Measurements from ENCODE around the gene RNASE9.
"Not testable (repeated sequence)": the region's sequence is repeated elsewhere in the genome, so short reads cannot be mapped to it uniquely, and the experiment has no call there.

Gene RNASE9

GRCh38 chr14:20515846-20516245 is 45.0 kb downstream of the RNASE9 start:
- no peak for TF ChIP-seq ZNF274 (IDR thresholded peaks at IDR 0.05; ENCODE audit: low read depth, low read length)
- no peak overlapping the region for H3K4me3 ChIP-seq (ENCODE audit: low read length)

- no peak overlapping the region for H3K4me3 ChIP-seq (ENCODE audit: low read length)
- TF ChIP-seq ZNF274 (IDR thresholded peaks at IDR 0.05; ENCODE audit: low read depth, low read length), result no peak
These were observed 48.5 kb downstream of the RNASE9 start for GRCh38 chr14:20512177-20512905.

GRCh38 chr14:20508367-20508766 is 52.5 kb downstream of the RNASE9 start:
- no peak overlapping the region for H3K4me3 ChIP-seq (ENCODE audit: low read length)
- TF ChIP-seq ZNF274 (IDR thresholded peaks at IDR 0.05; ENCODE audit: low read depth, low read length), result no peak

- H3K4me3 ChIP-seq (ENCODE audit: low read length), result not testable (repeated sequence)
These were observed 53.3 kb downstream of the RNASE9 start for GRCh38 chr14:20507537-20507936.

GRCh38 chr14:20506752-20507151 is 54.1 kb downstream of the RNASE9 start:
- H3K4me3 ChIP-seq (ENCODE audit: low read length), result not testable (repeated sequence)

GRCh38 chr14:20506276-20506675 is 54.6 kb downstream of the RNASE9 start:
- not testable (repeated sequence) for H3K4me3 ChIP-seq (ENCODE audit: low read length)
